SU-DHL-6 (cell line): ENCODE data around the gene GP1BB.

Source experiments
- H2AFZ ChIP-seq: fragments of 200-600 bp; sonication (generic); 2 replicates; pipeline ENCODE4 v1.6.1; 2014; ENCODE audit warnings: low read depth, mild to moderate bottlenecking, moderate library complexity, mixed read lengths, antibody characterized with exemption, low read length; ENCODE audit not compliant: severe bottlenecking
- H3F3A ChIP-seq: fragments of 200-600 bp; shearing (Covaris generic); 2 replicates; pipeline ENCODE4 v1.6.0; 2016; ENCODE audit warnings: antibody characterized with exemption, mild to moderate bottlenecking; ENCODE audit not compliant: insufficient read depth
- H3K27ac ChIP-seq: fragments of 200-600 bp; sonication (generic); 2 replicates; pipeline ENCODE4 v1.5.1; 2016; ENCODE audit warnings: low read depth, mild to moderate bottlenecking, low read length, moderate library complexity, mixed read lengths
- H3K27me3 ChIP-seq: fragments of 200-600 bp; sonication (generic), shearing (Covaris generic); 2 replicates; pipeline ENCODE4 v1.6.0; 2014; ENCODE audit warnings: mild to moderate bottlenecking, low read length
- H3K36me3 ChIP-seq: fragments of 200-600 bp; sonication (generic); 2 replicates; pipeline ENCODE4 v1.6.1; 2014; ENCODE audit warnings: mild to moderate bottlenecking, low read length, mixed read lengths
- H3K4me2 ChIP-seq: fragments of 300-600, 200-600 bp; shearing (Covaris generic), sonication (generic); 2 replicates; pipeline ENCODE4 v1.6.0; 2014; ENCODE audit warnings: low read length, low read depth, mild to moderate bottlenecking; ENCODE audit not compliant: poor library complexity, severe bottlenecking
- H3K4me3 ChIP-seq: fragments of 200-600 bp; sonication (generic); 2 replicates; pipeline ENCODE4 v1.5.1; 2014; ENCODE audit warnings: antibody characterized with exemption, low read length, mild to moderate bottlenecking, mixed read lengths; ENCODE audit not compliant: insufficient read depth, poor library complexity, severe bottlenecking
- H3K79me2 ChIP-seq: fragments of 200-600 bp; sonication (generic); 2 replicates; pipeline ENCODE4 v1.6.1; 2014; ENCODE audit warnings: mild to moderate bottlenecking, low read length, moderate library complexity; ENCODE audit not compliant: insufficient read depth
- H3K9ac ChIP-seq: fragments of 200-600 bp; sonication (generic); 2 replicates; pipeline ENCODE4 v1.7.0; 2014; ENCODE audit warnings: mild to moderate bottlenecking, low read length
- H3K9me2 ChIP-seq: fragments of 200-600 bp; sonication (generic); replicated peaks from 2 replicates; pipeline ENCODE4 v1.6.1; 2014; ENCODE audit warnings: low read length; ENCODE audit not compliant: insufficient read depth
- H3K9me3 ChIP-seq: fragments of 200-600 bp; sonication (generic); 2 replicates; pipeline ENCODE4 v1.6.1; 2014; ENCODE audit warnings: low read length, mixed read lengths; ENCODE audit not compliant: insufficient read depth
- H4K20me1 ChIP-seq: fragments of 200-600 bp; sonication (generic); 2 replicates; pipeline ENCODE4 v1.6.1; 2014; ENCODE audit warnings: low read depth, mild to moderate bottlenecking, antibody characterized with exemption, low read length, moderate library complexity, mixed read lengths
- EZH2phosphoT487 ChIP-seq: fragments of 200-600 bp; sonication (generic), shearing (Covaris generic); conservative IDR thresholded peaks from 2 replicates; pipeline ENCODE4 v1.6.1; 2018; ENCODE audit warnings: mild to moderate bottlenecking, antibody characterized with exemption, low read length, moderate library complexity, mixed read lengths
- TF ChIP-seq, protein P1 (sequence below): fragments of 200-600 bp; sonication (generic); IDR thresholded peaks from one replicate; pipeline ENCODE4 v1.5.1; 2017; ENCODE audit warnings: antibody characterized with exemption, mild to moderate bottlenecking, low read length, moderate library complexity; ENCODE audit not compliant: insufficient read depth, poor library complexity, severe bottlenecking

The GP1BB gene

GRCh38 chr22:19764299-19764593 lies 40.9 kb downstream of the GP1BB start:
- Histone ChIP-seq H3K36me3 (no peaks in the 10 kb centered on the region), H3K9me3 (no peaks in the 10 kb centered on the region), H3K4me3 (no peak overlapping the region), H4K20me1 (no peaks in the 10 kb centered on the region), H3K79me2 (no peaks in the 10 kb centered on the region), H3F3A (no peaks in the 10 kb centered on the region), H3K9me2 (no peaks in the 10 kb centered on the region), H3K27me3 (no peaks in the 10 kb centered on the region), H3K9ac (no peak overlapping the region), H3K4me2 (no peak overlapping the region), H2AFZ (no peak overlapping the region), H3K27ac (no peak overlapping the region)
- TF ChIP-seq EZH2phosphoT487 = no peak
- TF ChIP-seq, protein P1, sequence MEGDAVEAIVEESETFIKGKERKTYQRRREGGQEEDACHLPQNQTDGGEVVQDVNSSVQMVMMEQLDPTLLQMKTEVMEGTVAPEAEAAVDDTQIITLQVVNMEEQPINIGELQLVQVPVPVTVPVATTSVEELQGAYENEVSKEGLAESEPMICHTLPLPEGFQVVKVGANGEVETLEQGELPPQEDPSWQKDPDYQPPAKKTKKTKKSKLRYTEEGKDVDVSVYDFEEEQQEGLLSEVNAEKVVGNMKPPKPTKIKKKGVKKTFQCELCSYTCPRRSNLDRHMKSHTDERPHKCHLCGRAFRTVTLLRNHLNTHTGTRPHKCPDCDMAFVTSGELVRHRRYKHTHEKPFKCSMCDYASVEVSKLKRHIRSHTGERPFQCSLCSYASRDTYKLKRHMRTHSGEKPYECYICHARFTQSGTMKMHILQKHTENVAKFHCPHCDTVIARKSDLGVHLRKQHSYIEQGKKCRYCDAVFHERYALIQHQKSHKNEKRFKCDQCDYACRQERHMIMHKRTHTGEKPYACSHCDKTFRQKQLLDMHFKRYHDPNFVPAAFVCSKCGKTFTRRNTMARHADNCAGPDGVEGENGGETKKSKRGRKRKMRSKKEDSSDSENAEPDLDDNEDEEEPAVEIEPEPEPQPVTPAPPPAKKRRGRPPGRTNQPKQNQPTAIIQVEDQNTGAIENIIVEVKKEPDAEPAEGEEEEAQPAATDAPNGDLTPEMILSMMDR = no peak

GRCh38 chr22:19764636-19765476 lies 41.5 kb downstream of the GP1BB start:
- Histone ChIP-seq H4K20me1 (no peaks in the 10 kb centered on the region), H3K9me3 (no peaks in the 10 kb centered on the region), H3K27ac (no peak overlapping the region), H3K9me2 (no peaks in the 10 kb centered on the region), H2AFZ (no peak overlapping the region), H3K79me2 (no peaks in the 10 kb centered on the region), H3K27me3 (no peaks in the 10 kb centered on the region), H3K36me3 (no peaks in the 10 kb centered on the region), H3F3A (no peaks in the 10 kb centered on the region), H3K4me2 (no peak overlapping the region), H3K9ac (no peak overlapping the region), H3K4me3 (no peak overlapping the region)
- TF ChIP-seq EZH2phosphoT487 = no peak

- no peak overlapping the region for H2AFZ ChIP-seq
- TF ChIP-seq EZH2phosphoT487 = no peak
- TF ChIP-seq, protein P1 = no peak
- H3K4me3 ChIP-seq = no peak overlapping the region
Observed at GRCh38 chr22:19765477-19766239, 42.3 kb downstream of the GP1BB start.

GRCh38 chr22:19766240-19766510 lies 42.8 kb downstream of the GP1BB start:
- no peak overlapping the region for H3K27ac ChIP-seq
- no peak overlapping the region for H3K4me3 ChIP-seq
- H3F3A ChIP-seq = no peaks in the 10 kb centered on the region
- no peaks in the 10 kb centered on the region for H4K20me1 ChIP-seq
- H3K27me3 ChIP-seq = no peaks in the 10 kb centered on the region
- no peaks in the 10 kb centered on the region for H3K9me2 ChIP-seq
- H3K79me2 ChIP-seq = no peaks in the 10 kb centered on the region
- no peak overlapping the region for H2AFZ ChIP-seq
- H3K4me2 ChIP-seq = no peak overlapping the region
- no peak overlapping the region for H3K9ac ChIP-seq
- H3K36me3 ChIP-seq = no peaks in the 10 kb centered on the region
- H3K9me3 ChIP-seq = no peaks in the 10 kb centered on the region
- TF ChIP-seq EZH2phosphoT487 = no peak
- TF ChIP-seq, protein P1 = no peak

More at GRCh38 chr22:19765477-19766239, 42.3 kb downstream of the GP1BB start:
- Histone ChIP-seq H3K9me2 (no peaks in the 10 kb centered on the region), H3K36me3 (no peaks in the 10 kb centered on the region), H3K27me3 (no peaks in the 10 kb centered on the region), H3K9me3 (no peaks in the 10 kb centered on the region), H3F3A (no peaks in the 10 kb centered on the region), H4K20me1 (no peaks in the 10 kb centered on the region), H3K27ac (no peak overlapping the region), H3K4me2 (no peak overlapping the region), H3K9ac (no peak overlapping the region), H3K79me2 (no peaks in the 10 kb centered on the region)
